SK-N-MC (cell line): ENCODE results near the gene EFCAB6.

Source experiments
- EZH2 ChIP-seq: fragments of 200-600 bp; sonication (generic); IDR thresholded peaks from one replicate; pipeline ENCODE4 v1.6.1; 2017; ENCODE audit warnings: antibody characterized with exemption
- POLR2AphosphoS5 ChIP-seq: IDR thresholded peaks from 2 replicates; pipeline ENCODE4 v1.6.1; 2012; ENCODE audit warnings: mild to moderate bottlenecking, low read depth, low read length, borderline replicate concordance

- TF ChIP-seq POLR2AphosphoS5 (no peak), EZH2 (no peak)
Measured at GRCh38 chr22:43529934-43530333, 282.2 kb downstream of the EFCAB6 start.
